ENCODE results near the gene HNRNPA3. TPM values are rescaled to one million over a fixed set of nuclear protein-coding genes. Genes with fewer than 3 reads are reported as not detected.

HNRNPA3 gene
- total and polyA plus RNA-seq, 2 of the 13 experiments (the other 11 are each of a cell fraction or from before 2014, with no cell fraction given), result 73.3 to 97.7 TPM

GRCh38 chr2:177183860-177184259, 28.7 kb upstream of the HNRNPA3 start (continued):
- TF ChIP-seq HNF1A (IDR thresholded peaks at IDR 0.05; ENCODE audit: low read depth) (no peak), HNF1A (CRISPR knock-in tag; IDR thresholded peaks at IDR 0.05; ENCODE audit: borderline replicate concordance) (no peak), ZNF317 (CRISPR knock-in tag; IDR thresholded peaks at IDR 0.05) (0 out of 2 replicates have a peak, but pooled peaks have one; percentile 20), ARID5B (CRISPR knock-in tag; IDR thresholded peaks at IDR 0.05) (peak; percentile 54; the same call in 1 of the 2 replicates), ATF4 (CRISPR knock-in tag; IDR thresholded peaks at IDR 0.05) (0 out of 4 replicates have a peak, but pooled peaks of 1 of the 2 experiments have one; percentile 9), ZNF253 (CRISPR knock-in tag; IDR thresholded peaks at IDR 0.05; ENCODE audit: borderline replicate concordance) (no peak), TFE3 (CRISPR knock-in tag; IDR thresholded peaks at IDR 0.05) (no peak), TBX3 (IDR thresholded peaks at IDR 0.05; ENCODE audit: borderline replicate concordance) (0 out of 2 replicates have a peak, but pooled peaks have one; percentile 13), FOXP1 (IDR thresholded peaks at IDR 0.05) (no peak), FOXP1 (CRISPR knock-in tag; IDR thresholded peaks at IDR 0.05) (peak; percentile 50; the same call in 1 of the 2 replicates), SKI (IDR thresholded peaks at IDR 0.05; ENCODE audit: partially characterized antibody) (no peak), ESRRA (CRISPR knock-in tag; IDR thresholded peaks at IDR 0.05; ENCODE audit: low read depth) (no peak), ZSCAN9 (CRISPR knock-in tag; IDR thresholded peaks at IDR 0.05; ENCODE audit: borderline replicate concordance) (0 out of 2 replicates have a peak, but pooled peaks have one; percentile 9), NFYB (CRISPR knock-in tag; IDR thresholded peaks at IDR 0.05) (no peak), ZSCAN25 (CRISPR knock-in tag; IDR thresholded peaks at IDR 0.05) (no peak), NR0B2 (CRISPR knock-in tag; IDR thresholded peaks at IDR 0.05) (no peak), MAFK (conservative IDR thresholded peaks at IDR 0.05 in 1 of 2, IDR thresholded peaks at IDR 0.05 in 1 of 2; ENCODE audit: low read length in 2 of 2) (no peak), BCL6 (CRISPR knock-in tag; IDR thresholded peaks at IDR 0.05) (0 out of 2 replicates have a peak, but pooled peaks have one; percentile 9), STAG1 (CRISPR knock-in tag; IDR thresholded peaks at IDR 0.05) (no peak)

Data from HepG2 (cell line).